Trophoblast cell (in vitro differentiated cells and primary cell): ENCODE results near the gene DUSP28.

Experiments used
- DNase-seq, 2 donors: peaks; one replicate each; pipeline ENCODE4 v3.0.0-alpha.2; 2016
- H2AFZ ChIP-seq: 2 replicates; pipeline ENCODE4 v1.6.1; 2013; ENCODE audit warnings: low read length, moderate library complexity, mild to moderate bottlenecking; ENCODE audit not compliant: insufficient read depth, poor library complexity
- H2AK5ac ChIP-seq: 2 replicates; pipeline ENCODE4 v1.6.1; 2013; ENCODE audit warnings: mild to moderate bottlenecking, low read length
- H2BK120ac ChIP-seq: 2 replicates; pipeline ENCODE4 v1.6.1; 2013; ENCODE audit warnings: low read length, mild to moderate bottlenecking, moderate library complexity; ENCODE audit not compliant: insufficient read depth, poor library complexity
- H2BK12ac ChIP-seq: 2 replicates; pipeline ENCODE4 v1.6.1; 2013; ENCODE audit warnings: mild to moderate bottlenecking, low read length, moderate library complexity
- H2BK5ac ChIP-seq: 2 replicates; pipeline ENCODE4 v1.6.1; 2013; ENCODE audit warnings: low read length, low read depth, moderate library complexity, mild to moderate bottlenecking; ENCODE audit not compliant: poor library complexity
- H3K14ac ChIP-seq: 2 replicates; pipeline ENCODE4 v1.6.1; 2013; ENCODE audit warnings: mild to moderate bottlenecking, low read length
- H3K18ac ChIP-seq: 2 replicates; pipeline ENCODE4 v1.6.1; 2013; ENCODE audit warnings: mild to moderate bottlenecking, low read length
- H3K23ac ChIP-seq: 2 replicates; pipeline ENCODE4 v1.6.1; 2013; ENCODE audit warnings: low read length
- H3K27ac ChIP-seq: 2 replicates; pipeline ENCODE4 v1.5.1; 2013; ENCODE audit warnings: low read depth, mild to moderate bottlenecking, inconsistent platforms, low read length, moderate library complexity
- H3K27me3 ChIP-seq: 2 replicates; pipeline ENCODE4 v1.6.1; 2013; ENCODE audit warnings: inconsistent platforms, mild to moderate bottlenecking, low read length, moderate library complexity; ENCODE audit not compliant: insufficient read depth
- H3K36me3 ChIP-seq, 2 experiments: 1 replicate in 1 of 2; 2 replicates in 1 of 2; pipeline ENCODE4 v1.6.1; 2013; ENCODE audit warnings: low read length in 2 of 2, mild to moderate bottlenecking in 2 of 2, moderate library complexity in 1 of 2; ENCODE audit not compliant: insufficient read depth in 2 of 2, control insufficient read depth in 1 of 2
- H3K4ac ChIP-seq: 2 replicates; pipeline ENCODE4 v1.6.1; 2013; ENCODE audit warnings: low read depth, mild to moderate bottlenecking, low read length, moderate library complexity
- H3K4me1 ChIP-seq, 2 experiments: 1 replicate in 1 of 2; 2 replicates in 1 of 2; pipeline ENCODE4 v1.6.1; 2013; ENCODE audit warnings: low read length in 2 of 2, mild to moderate bottlenecking in 2 of 2, moderate library complexity in 1 of 2; ENCODE audit not compliant: insufficient read depth in 2 of 2, control insufficient read depth in 1 of 2
- H3K4me2 ChIP-seq: 2 replicates; pipeline ENCODE4 v1.6.1; 2013; ENCODE audit warnings: inconsistent platforms, mild to moderate bottlenecking, low read length, moderate library complexity
- H3K4me3 ChIP-seq: 2 replicates; pipeline ENCODE4 v1.5.1; 2013; ENCODE audit warnings: mild to moderate bottlenecking, low read depth, low read length, inconsistent platforms
- H3K79me1 ChIP-seq: one replicate; pipeline ENCODE4 v1.6.1; 2013; ENCODE audit warnings: low read length
- H3K79me2 ChIP-seq: 2 replicates; pipeline ENCODE4 v1.6.1; 2013; ENCODE audit warnings: low read length, mild to moderate bottlenecking; ENCODE audit not compliant: control insufficient read depth, insufficient read depth, poor library complexity
- H3K9ac ChIP-seq: 2 replicates; pipeline ENCODE4 v1.6.1; 2013; ENCODE audit warnings: mild to moderate bottlenecking, low read length
- H3K9me3 ChIP-seq: 2 replicates; pipeline ENCODE4 v1.6.1; 2013; ENCODE audit warnings: low read depth, mild to moderate bottlenecking, control low read depth, inconsistent platforms, low read length; ENCODE audit not compliant: insufficient read depth
- H4K12ac ChIP-seq: 2 replicates; pipeline ENCODE4 v1.6.1; 2013; ENCODE audit warnings: low read depth, mild to moderate bottlenecking, low read length, moderate library complexity
- H4K8ac ChIP-seq: 2 replicates; pipeline ENCODE4 v1.6.1; 2013; ENCODE audit warnings: low read depth, mild to moderate bottlenecking, low read length, moderate library complexity
- H4K91ac ChIP-seq: one replicate; pipeline ENCODE4 v1.6.1; 2013; ENCODE audit warnings: low read depth, mild to moderate bottlenecking, low read length, moderate library complexity
- whole genome bisulfite sequencing: extraction: QIAGEN DNeasy Blood & Tissue Kit; methylation state at CpG from one replicate; pipeline ENCODE4 v1.1.7; 2013; ENCODE audit warnings: missing lambda C conversion rate; ENCODE audit not compliant: insufficient read length, insufficient coverage; ENCODE audit errors: extremely low coverage; 5-methylcytosine and 5-hydroxymethylcytosine counted together

The DUSP28 gene

GRCh38 chr2:240518981-240519380 lies 41.2 kb upstream of the DUSP28 start:
- no CpG with 5 or more reads among the region's 5 CpGs for whole genome bisulfite sequencing

GRCh38 chr2:240519396-240520129 lies 40.6 kb upstream of the DUSP28 start:
- peaks cover 42% of the 10 kb centered on the region for H3K9me3 ChIP-seq
- H2AK5ac ChIP-seq = no peak overlapping the region
- no peak overlapping the region for H4K8ac ChIP-seq
- H4K12ac ChIP-seq = no peak overlapping the region
- H2AFZ ChIP-seq = no peak overlapping the region
- H3K27me3 ChIP-seq = peaks cover 7% of the 10 kb centered on the region
- H3K4me1 ChIP-seq = no peaks in the 10 kb centered on the region
- no peak overlapping the region for H3K4me3 ChIP-seq
- no peak overlapping the region for H3K14ac ChIP-seq
- no peak overlapping the region for H2BK12ac ChIP-seq
- no peak overlapping the region for H4K91ac ChIP-seq
- no peak overlapping the region for H3K23ac ChIP-seq
- H3K18ac ChIP-seq = no peak overlapping the region
- no peak overlapping the region for H3K4ac ChIP-seq
- H3K4me2 ChIP-seq = no peak overlapping the region
- no peak overlapping the region for H2BK5ac ChIP-seq
- no peaks in the 10 kb centered on the region for H3K79me1 ChIP-seq
- H3K27ac ChIP-seq = no peak overlapping the region
- no peak overlapping the region for H2BK120ac ChIP-seq
- WGBS = no CpG with 5 or more reads among the region's 25 CpGs
- H3K79me2 ChIP-seq = no peaks in the 10 kb centered on the region
- H3K36me3 ChIP-seq = peaks cover 17 to 21% of the 10 kb centered on the region in 2 experiments
- no peak overlapping the region for H3K9ac ChIP-seq
- no peak for DNase-seq

More at GRCh38 chr2:240518981-240519380, 41.2 kb upstream of the DUSP28 start:
- H2AFZ ChIP-seq = no peak overlapping the region
- H3K79me2 ChIP-seq = no peaks in the 10 kb centered on the region
- H3K14ac ChIP-seq = no peak overlapping the region
- H3K27ac ChIP-seq = no peak overlapping the region
- H2AK5ac ChIP-seq = no peak overlapping the region
- no peak overlapping the region for H3K4me2 ChIP-seq
- no peak overlapping the region for H2BK120ac ChIP-seq
- H3K9me3 ChIP-seq = peaks cover 39% of the 10 kb centered on the region
- H3K79me1 ChIP-seq = no peaks in the 10 kb centered on the region
- H4K91ac ChIP-seq = no peak overlapping the region
- no peak overlapping the region for H4K8ac ChIP-seq
- no peak overlapping the region for H3K4ac ChIP-seq
- no peak overlapping the region for H3K18ac ChIP-seq
- no peak overlapping the region for H4K12ac ChIP-seq
- no peak for DNase-seq
- no peak overlapping the region for H2BK5ac ChIP-seq
- no peak overlapping the region for H3K23ac ChIP-seq
- H2BK12ac ChIP-seq = no peak overlapping the region
- no peak overlapping the region for H3K9ac ChIP-seq
- H3K36me3 ChIP-seq = peaks cover 14 to 17% of the 10 kb centered on the region in 2 experiments
- H3K4me3 ChIP-seq = no peak overlapping the region
- H3K4me1 ChIP-seq = no peaks in the 10 kb centered on the region
- peaks cover 7% of the 10 kb centered on the region for H3K27me3 ChIP-seq

GRCh38 chr2:240520130-240520973 lies 39.8 kb upstream of the DUSP28 start:
- Histone ChIP-seq H3K79me1 (no peaks in the 10 kb centered on the region), H2BK120ac (no peak overlapping the region)

GRCh38 chr2:240520974-240521350 lies 39.2 kb upstream of the DUSP28 start:
- Histone ChIP-seq H3K9ac (no peak overlapping the region), H3K9me3 (peaks cover 52% of the 10 kb centered on the region), H3K14ac (no peak overlapping the region), H4K8ac (no peak overlapping the region), H3K79me2 (no peaks in the 10 kb centered on the region), H3K79me1 (no peaks in the 10 kb centered on the region), H3K4me3 (no peak overlapping the region), H3K27me3 (peaks cover 7% of the 10 kb centered on the region), H3K4ac (no peak overlapping the region), H3K27ac (no peak overlapping the region), H2BK5ac (no peak overlapping the region), H2AK5ac (no peak overlapping the region), H2BK12ac (no peak overlapping the region), H3K23ac (no peak overlapping the region), H3K18ac (no peak overlapping the region), H4K91ac (no peak overlapping the region), H2AFZ (no peak overlapping the region), H3K4me2 (no peak overlapping the region), H3K4me1 (no peaks in the 10 kb centered on the region), H3K36me3 (peaks cover 26 to 30% of the 10 kb centered on the region in 2 experiments), H2BK120ac (no peak overlapping the region), H4K12ac (no peak overlapping the region)
- no peak for DNase-seq
- WGBS = no CpG with 5 or more reads among the region's 12 CpGs

More at GRCh38 chr2:240520130-240520973, 39.8 kb upstream of the DUSP28 start:
- H3K4me3 ChIP-seq = peak overlapping the region; percentile 53
- no peak overlapping the region for H2AK5ac ChIP-seq
- peak overlapping the region; percentile 23 for H3K23ac ChIP-seq
- no peak overlapping the region for H4K91ac ChIP-seq
- peaks cover 20 to 24% of the 10 kb centered on the region in 2 experiments for H3K36me3 ChIP-seq
- H3K27me3 ChIP-seq = peaks cover 7% of the 10 kb centered on the region
- H3K9me3 ChIP-seq = peaks cover 45% of the 10 kb centered on the region
- no peak overlapping the region for H3K14ac ChIP-seq
- H3K4me1 ChIP-seq = no peaks in the 10 kb centered on the region
- no peak overlapping the region for H4K12ac ChIP-seq
- H3K4ac ChIP-seq = no peak overlapping the region
- no peak overlapping the region for H2AFZ ChIP-seq
- H2BK5ac ChIP-seq = no peak overlapping the region
- no peak for DNase-seq
- no peak overlapping the region for H3K18ac ChIP-seq
- no peak overlapping the region for H3K4me2 ChIP-seq
- H4K8ac ChIP-seq = no peak overlapping the region
- WGBS = no CpG with 5 or more reads among the region's 52 CpGs
- H3K79me2 ChIP-seq = no peaks in the 10 kb centered on the region
- H3K27ac ChIP-seq = no peak overlapping the region
- no peak overlapping the region for H3K9ac ChIP-seq
- no peak overlapping the region for H2BK12ac ChIP-seq
